Muscle of back (tissue), 11 donors: ENCODE data around the gene PDK2. TPM values are rescaled to one million over a fixed set of nuclear protein-coding genes. Genes with fewer than 3 reads are reported as not detected.

Experiments
- DNase-seq, 3 donors: peaks; one replicate each; pipeline versions ENCODE4 v3.0.0 to v3.0.0-alpha.2; 2013
- polyA plus RNA-seq, 10 donors: library from polyadenylated mRNA; unstranded; fragments of 120-200 nt; gene quantifications; one replicate each; pipeline ENCODE4 v1.2.1, GENCODE V29; 2013; ENCODE audit not compliant: insufficient read length in 10 of 10

Gene PDK2
- polyA plus RNA-seq, 10 donors = 39.8 to 69.0 (median 50.6) TPM

GRCh38 chr17:50076221-50076590 lies 18.9 kb upstream of the PDK2 start:
- no peak for DNase-seq

GRCh38 chr17:50076591-50077235 lies 18.4 kb upstream of the PDK2 start:
- DNase-seq = peak in 1 of 3 donors; percentile 34

- no peak for DNase-seq
Observed at GRCh38 chr17:50078430-50078829, 16.7 kb upstream of the PDK2 start.

- DNase-seq = no peak
Observed at GRCh38 chr17:50079334-50080095, 15.6 kb upstream of the PDK2 start.

- DNase-seq = no peak
Observed at GRCh38 chr17:50080096-50080480, 15.1 kb upstream of the PDK2 start.

GRCh38 chr17:50080827-50081226 lies 14.3 kb upstream of the PDK2 start:
- no peak for DNase-seq

- DNase-seq = no peak
Observed at GRCh38 chr17:50081757-50082156, 13.4 kb upstream of the PDK2 start.

- DNase-seq = peak; percentile 52 to 82 (median 75)
Observed at GRCh38 chr17:50087246-50087911, 7.8 kb upstream of the PDK2 start.

GRCh38 chr17:50087912-50088405 lies 7.2 kb upstream of the PDK2 start:
- DNase-seq = no peak

- no peak for DNase-seq
Observed at GRCh38 chr17:50088952-50089825, 6.0 kb upstream of the PDK2 start.

- no peak for DNase-seq
Observed at GRCh38 chr17:50090071-50090470, 5.1 kb upstream of the PDK2 start.

- no peak for DNase-seq
Observed at GRCh38 chr17:50090971-50091917, 3.9 kb upstream of the PDK2 start.

- DNase-seq = no peak
Observed at GRCh38 chr17:50091918-50092285, 3.2 kb upstream of the PDK2 start.

- DNase-seq = no peak
Observed at GRCh38 chr17:50093246-50093645, 1.9 kb upstream of the PDK2 start.

GRCh38 chr17:50093807-50094206 lies 1.3 kb upstream of the PDK2 start:
- DNase-seq = no peak

- DNase-seq = peak; percentile 87 to 96 (median 94)
Observed at GRCh38 chr17:50094243-50094752, 853 bp upstream of the PDK2 start.

- peak in 2 of 3 donors; percentile 40 to 58 for DNase-seq
Observed at GRCh38 chr17:50095626-50096037, 481 bp downstream of the PDK2 start.

GRCh38 chr17:50096092-50096491 lies 941 bp downstream of the PDK2 start:
- no peak for DNase-seq

- DNase-seq = no peak
Observed at GRCh38 chr17:50096758-50097157, 1.6 kb downstream of the PDK2 start.

- no peak for DNase-seq
Observed at GRCh38 chr17:50097455-50097854, 2.3 kb downstream of the PDK2 start.
